ENCODE measurements around the gene VAV1. TPM values are rescaled to one million over a fixed set of nuclear protein-coding genes. Genes with fewer than 3 reads are reported as not detected.

Gene VAV1
- total and polyA plus RNA-seq, 9 of the 15 experiments (the other 6 are each of a cell fraction or from before 2014, with no cell fraction given), result 0.46 to 20.1 (median 11.1) TPM

- no peak for TF ChIP-seq STAT6 (CRISPR knock-in tag; IDR thresholded peaks at IDR 0.05)
- TF ChIP-seq SNAPC5 (CRISPR knock-in tag; IDR thresholded peaks at IDR 0.05), result no peak
- TF ChIP-seq SPI1 (IDR thresholded peaks at IDR 0.05; ENCODE audit: borderline replicate concordance, low read depth, low read length), result peak; percentile 98
- no peak for TF ChIP-seq NR2C1 (IDR thresholded peaks at IDR 0.05)
- no peak for TF ChIP-seq NR2C1 (tag; IDR thresholded peaks at IDR 0.05)
- TF ChIP-seq KDM4B (IDR thresholded peaks at IDR 0.05; ENCODE audit: borderline replicate concordance in 2 of 2, low read depth in 1 of 2), result no peak; a peak in 1 of 4 replicates
- no peak for TF ChIP-seq MIER1 (IDR thresholded peaks at IDR 0.05; ENCODE audit: low read depth)
- TF ChIP-seq, protein P1, sequence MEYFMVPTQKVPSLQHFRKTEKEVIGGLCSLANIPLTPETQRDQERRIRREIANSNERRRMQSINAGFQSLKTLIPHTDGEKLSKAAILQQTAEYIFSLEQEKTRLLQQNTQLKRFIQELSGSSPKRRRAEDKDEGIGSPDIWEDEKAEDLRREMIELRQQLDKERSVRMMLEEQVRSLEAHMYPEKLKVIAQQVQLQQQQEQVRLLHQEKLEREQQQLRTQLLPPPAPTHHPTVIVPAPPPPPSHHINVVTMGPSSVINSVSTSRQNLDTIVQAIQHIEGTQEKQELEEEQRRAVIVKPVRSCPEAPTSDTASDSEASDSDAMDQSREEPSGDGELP (CRISPR knock-in tag; IDR thresholded peaks at IDR 0.05; ENCODE audit: borderline replicate concordance), result peak; percentile 88
- TF ChIP-seq EWSR1 (IDR thresholded peaks at IDR 0.05; ENCODE audit: borderline replicate concordance, low read depth, partially characterized antibody), result no peak
- no peak for TF ChIP-seq SMAD3 (CRISPR knock-in tag; conservative IDR thresholded peaks at IDR 0.05)
- TF ChIP-seq, protein P2, sequence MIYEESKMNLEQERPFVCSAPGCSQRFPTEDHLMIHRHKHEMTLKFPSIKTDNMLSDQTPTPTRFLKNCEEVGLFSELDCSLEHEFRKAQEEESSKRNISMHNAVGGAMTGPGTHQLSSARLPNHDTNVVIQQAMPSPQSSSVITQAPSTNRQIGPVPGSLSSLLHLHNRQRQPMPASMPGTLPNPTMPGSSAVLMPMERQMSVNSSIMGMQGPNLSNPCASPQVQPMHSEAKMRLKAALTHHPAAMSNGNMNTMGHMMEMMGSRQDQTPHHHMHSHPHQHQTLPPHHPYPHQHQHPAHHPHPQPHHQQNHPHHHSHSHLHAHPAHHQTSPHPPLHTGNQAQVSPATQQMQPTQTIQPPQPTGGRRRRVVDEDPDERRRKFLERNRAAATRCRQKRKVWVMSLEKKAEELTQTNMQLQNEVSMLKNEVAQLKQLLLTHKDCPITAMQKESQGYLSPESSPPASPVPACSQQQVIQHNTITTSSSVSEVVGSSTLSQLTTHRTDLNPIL (CRISPR knock-in tag; IDR thresholded peaks at IDR 0.05), result no peak
- TF ChIP-seq, protein P3, sequence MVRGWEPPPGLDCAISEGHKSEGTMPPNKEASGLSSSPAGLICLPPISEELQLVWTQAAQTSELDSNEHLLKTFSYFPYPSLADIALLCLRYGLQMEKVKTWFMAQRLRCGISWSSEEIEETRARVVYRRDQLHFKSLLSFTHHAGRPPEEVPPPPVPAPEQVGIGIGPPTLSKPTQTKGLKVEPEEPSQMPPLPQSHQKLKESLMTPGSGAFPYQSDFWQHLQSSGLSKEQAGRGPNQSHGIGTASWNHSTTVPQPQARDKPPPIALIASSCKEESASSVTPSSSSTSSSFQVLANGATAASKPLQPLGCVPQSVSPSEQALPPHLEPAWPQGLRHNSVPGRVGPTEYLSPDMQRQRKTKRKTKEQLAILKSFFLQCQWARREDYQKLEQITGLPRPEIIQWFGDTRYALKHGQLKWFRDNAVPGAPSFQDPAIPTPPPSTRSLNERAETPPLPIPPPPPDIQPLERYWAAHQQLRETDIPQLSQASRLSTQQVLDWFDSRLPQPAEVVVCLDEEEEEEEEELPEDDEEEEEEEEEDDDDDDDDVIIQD (CRISPR knock-in tag; IDR thresholded peaks at IDR 0.05), result no peak
These were observed at the start of gene VAV1 (continued) for GRCh38 chr19:6772028-6772865.

Measured in K562 (cell line).